MV-4-11 (cell line): Measurements from ENCODE around the gene DEDD.

Experiments used
- DNase-seq: peaks from one replicate; lab custom pipeline; 2025; lab: John Stamatoyannopoulos, UW

Gene DEDD

GRCh38 chr1:161072751-161073449 is 59.6 kb downstream of the DEDD start:
- DNase-seq, result no peak

GRCh38 chr1:161071886-161072371 is 60.5 kb downstream of the DEDD start:
- peak; percentile 69 for DNase-seq
